Activated naive CD4-positive, alpha-beta T cell treated with anti-CD3 and anti-CD28 coated beads for 36 hours (primary cell): ENCODE results near the gene BMX. TPM values are rescaled to one million over a fixed set of nuclear protein-coding genes. Genes with fewer than 3 reads are reported as not detected.

Source experiments
- CTCF ChIA-PET: fragments of 350-600 bp; sonication (Branson Sonifier 250); formaldehyde crosslinking; loops from one replicate; lab custom pipeline; 2021; ENCODE audit warnings: antibody characterized with exemption; lab: Charles Lee
- DNase-seq: peaks from one replicate; pipeline ENCODE4 v3.0.0-alpha.2; 2020
- H3K27ac Mint-ChIP-seq: one replicate; pipeline ENCODE4 v1.8.0; 2021; ENCODE audit warnings: mild to moderate bottlenecking, mixed read lengths
- H3K27me3 Mint-ChIP-seq: one replicate; pipeline ENCODE4 v1.8.0; 2021; ENCODE audit warnings: low read depth, mixed read lengths
- H3K36me3 Mint-ChIP-seq: one replicate; pipeline ENCODE4 v1.8.0; 2021; ENCODE audit warnings: low read depth, mixed read lengths
- H3K4me1 Mint-ChIP-seq: one replicate; pipeline ENCODE4 v1.8.0; 2021; ENCODE audit warnings: low read depth, mixed read lengths
- H3K4me3 Mint-ChIP-seq: one replicate; pipeline ENCODE4 v1.8.0; 2021; ENCODE audit warnings: mild to moderate bottlenecking, moderate library complexity, mixed read lengths
- H3K9me3 Mint-ChIP-seq: one replicate; pipeline ENCODE4 v1.8.0; 2021; ENCODE audit warnings: mixed read lengths
- intact Hi-C: fragments of 100-400 bp; cut with micrococcal nuclease; formaldehyde crosslinking; loops from one replicate; pipeline ENCODE4 v1.15.1; 2023
- total RNA-seq, 2 experiments: library from RNA; stranded (reverse); gene quantifications; one replicate each; pipeline ENCODE4 v1.2.3, GENCODE V29; 2021

Gene BMX
- total RNA-seq, 2 experiments from 2014 or later, result not detected

DNA sequence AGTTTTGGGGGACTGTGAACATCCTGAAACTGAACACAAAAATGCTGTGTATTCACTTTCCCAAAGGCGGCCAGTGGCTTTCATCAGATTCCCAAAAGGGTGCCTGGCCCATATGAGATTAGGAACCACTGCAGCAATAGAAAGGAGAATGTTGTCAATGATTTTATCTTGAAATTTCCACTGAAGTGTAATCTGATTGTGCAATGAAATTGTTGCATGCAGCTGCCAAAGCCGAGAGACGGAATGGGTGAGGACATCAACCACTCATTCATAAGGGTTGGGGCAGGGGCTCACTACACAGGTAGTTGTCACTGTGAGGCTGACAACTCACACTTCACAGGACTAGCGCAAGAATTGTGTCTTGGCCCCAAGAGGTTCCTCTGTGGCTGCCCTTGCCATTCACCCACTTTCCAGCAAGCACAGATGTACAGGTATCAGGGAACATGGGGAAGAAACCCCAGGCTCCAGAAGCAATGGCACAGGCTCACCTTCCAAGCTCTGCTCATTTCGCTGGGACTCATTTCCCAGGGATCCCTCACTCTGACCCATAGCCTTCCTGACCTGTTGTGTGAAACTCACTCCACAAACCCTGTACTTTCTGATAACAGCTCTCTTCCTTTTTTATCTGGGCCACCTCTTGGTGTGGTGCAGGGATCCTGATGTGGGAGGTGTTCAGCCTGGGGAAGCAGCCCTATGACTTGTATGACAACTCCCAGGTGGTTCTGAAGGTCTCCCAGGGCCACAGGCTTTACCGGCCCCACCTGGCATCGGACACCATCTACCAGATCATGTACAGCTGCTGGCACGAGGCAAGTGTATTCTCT, 48.8 kb downstream of the BMX start:
- Mint-ChIP-seq H3K27ac (no peak overlapping the region), H3K27me3 (peaks cover 4% of the 10 kb centered on the region), H3K36me3 (no peaks in the 10 kb centered on the region), H3K4me3 (no peak overlapping the region), H3K9me3 (no peaks in the 10 kb centered on the region), H3K4me1 (no peaks in the 10 kb centered on the region)
- DNase-seq, result no peak
- intact Hi-C loops, result no loop called here
- CTCF ChIA-PET, result no interaction called here

DNA sequence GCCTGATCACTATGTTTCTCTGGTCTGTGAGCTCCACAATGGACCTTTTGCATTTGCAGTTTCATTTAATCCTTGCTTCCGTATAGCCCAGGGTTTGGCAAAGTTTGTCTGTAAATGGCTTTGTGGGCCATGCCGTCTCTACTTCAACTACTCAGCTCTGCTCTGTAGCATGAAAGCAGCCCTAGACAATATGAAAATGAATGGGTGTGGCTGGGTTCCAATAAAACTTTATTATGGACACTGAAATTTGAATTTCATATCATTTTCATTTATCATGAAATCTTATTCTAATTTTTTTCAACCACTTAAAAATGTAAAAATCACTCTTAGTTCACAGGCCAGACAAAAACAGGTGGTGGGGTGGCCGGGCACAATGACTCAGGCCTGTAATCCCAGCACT, 58.6 kb downstream of the BMX start:
- no peak for DNase-seq
- CTCF ChIA-PET, result interaction anchor here (0.7 kb wide), 1 partner anchor 14 kb away, joined by 3 read pairs; no protein-coding TSS in a partner anchor
- H3K9me3 Mint-ChIP-seq, result no peaks in the 10 kb centered on the region
- no peaks in the 10 kb centered on the region for H3K36me3 Mint-ChIP-seq
- no peaks in the 10 kb centered on the region for H3K4me1 Mint-ChIP-seq
- no peaks in the 10 kb centered on the region for H3K27me3 Mint-ChIP-seq
- intact Hi-C loops, result no loop called here
- no peak overlapping the region for H3K4me3 Mint-ChIP-seq
- no peak overlapping the region for H3K27ac Mint-ChIP-seq

DNA sequence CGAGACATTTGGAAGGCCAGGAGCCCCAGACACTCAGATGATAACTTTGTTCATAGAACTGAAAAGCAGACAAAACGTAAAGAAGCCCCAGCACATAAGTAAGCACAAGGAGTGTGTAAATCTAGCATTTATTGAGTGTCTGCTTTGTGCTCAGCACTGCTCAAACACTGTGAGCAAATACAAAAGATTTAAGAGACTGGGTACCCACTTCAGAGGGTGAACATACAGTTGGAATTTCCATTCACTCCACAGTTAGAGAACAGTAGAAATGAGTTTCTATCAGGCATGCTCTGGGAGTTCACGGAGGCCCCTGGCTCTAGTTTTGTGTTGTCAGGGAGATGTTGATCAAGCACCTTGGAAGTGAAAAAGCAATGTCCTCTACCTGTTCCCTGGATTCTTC, 60.3 kb downstream of the BMX start:
- Mint-ChIP-seq H3K4me3 (no peak overlapping the region), H3K27me3 (no peaks in the 10 kb centered on the region), H3K4me1 (no peaks in the 10 kb centered on the region), H3K9me3 (no peaks in the 10 kb centered on the region), H3K36me3 (no peaks in the 10 kb centered on the region), H3K27ac (no peak overlapping the region)
- intact Hi-C loops, result no loop called here
- CTCF ChIA-PET, result no interaction called here
- DNase-seq, result no peak

DNA sequence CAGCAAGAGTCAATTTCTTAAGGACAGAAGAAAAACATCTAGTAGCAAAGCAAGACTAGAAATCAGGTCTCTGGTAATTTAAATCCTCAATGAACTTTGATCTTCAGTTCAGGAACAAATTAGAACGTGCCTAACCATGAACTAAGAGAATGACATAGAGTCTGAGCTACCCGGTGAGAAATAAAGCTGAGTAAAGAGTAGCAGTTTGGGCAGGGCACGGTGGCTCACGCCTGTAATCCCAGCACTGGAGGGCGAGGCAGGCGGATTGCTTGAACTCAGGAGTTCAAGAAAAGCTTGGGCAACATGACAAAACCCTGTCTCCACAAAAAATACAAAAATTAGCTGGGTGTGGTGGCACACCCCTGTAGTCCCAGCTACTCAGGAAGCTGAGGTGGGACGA, 62.4 kb downstream of the BMX start:
- H3K9me3 Mint-ChIP-seq, result no peaks in the 10 kb centered on the region
- intact Hi-C loops, result no loop called here
- peaks cover 4% of the 10 kb centered on the region for H3K27me3 Mint-ChIP-seq
- no peak overlapping the region for H3K4me3 Mint-ChIP-seq
- H3K36me3 Mint-ChIP-seq, result no peaks in the 10 kb centered on the region
- no peaks in the 10 kb centered on the region for H3K4me1 Mint-ChIP-seq
- H3K27ac Mint-ChIP-seq, result no peak overlapping the region
- CTCF ChIA-PET, result interaction anchor here (0.7 kb wide), 1 partner anchor 218 kb away, joined by 4 read pairs; no protein-coding TSS in a partner anchor
- DNase-seq, result no peak

DNA sequence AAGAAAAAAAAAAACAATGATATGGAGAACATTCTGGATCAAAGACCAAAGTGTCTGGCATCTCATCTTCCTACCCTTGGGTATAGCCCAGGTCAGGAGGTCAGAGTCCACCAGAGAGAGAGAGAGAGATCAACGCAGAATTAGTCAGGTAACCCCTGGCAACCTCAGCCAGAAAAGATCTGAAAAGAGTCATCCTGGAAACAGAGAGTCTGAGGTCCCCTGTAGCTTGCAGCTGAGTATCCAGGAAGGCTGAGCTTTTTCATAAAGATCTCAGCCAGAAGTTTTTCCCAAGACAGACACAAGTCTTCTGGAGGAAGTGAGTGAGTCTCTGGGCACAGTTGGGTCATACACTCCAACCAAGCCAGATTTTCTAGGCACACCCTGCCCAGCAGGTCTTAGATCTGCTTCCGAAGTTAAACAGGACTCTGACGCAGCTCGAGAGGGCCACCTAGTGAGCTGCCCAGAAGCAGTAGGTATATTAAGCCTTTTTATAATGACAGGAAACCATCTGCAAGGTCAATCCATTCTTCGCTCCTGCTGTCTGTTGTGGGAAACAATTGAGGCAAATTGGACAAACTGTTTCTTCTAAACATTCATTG, 64.5 kb downstream of the BMX start:
- Mint-ChIP-seq H3K4me3 (no peak overlapping the region), H3K9me3 (no peaks in the 10 kb centered on the region), H3K4me1 (no peaks in the 10 kb centered on the region), H3K27me3 (peaks cover 4% of the 10 kb centered on the region), H3K36me3 (no peaks in the 10 kb centered on the region), H3K27ac (no peak overlapping the region)
- peak; percentile 46 for DNase-seq
- intact Hi-C loops, result loop anchor here (1.0 kb wide), 4 partner anchors 67 to 216 kb away; partner anchors contain the start of gene PIR
- CTCF ChIA-PET, result interaction anchor here (0.8 to 1.0 kb wide), 2 partner anchors 64 to 67 kb away, joined by 3 to 5 read pairs; partner anchors contain the start of gene BMX

DNA sequence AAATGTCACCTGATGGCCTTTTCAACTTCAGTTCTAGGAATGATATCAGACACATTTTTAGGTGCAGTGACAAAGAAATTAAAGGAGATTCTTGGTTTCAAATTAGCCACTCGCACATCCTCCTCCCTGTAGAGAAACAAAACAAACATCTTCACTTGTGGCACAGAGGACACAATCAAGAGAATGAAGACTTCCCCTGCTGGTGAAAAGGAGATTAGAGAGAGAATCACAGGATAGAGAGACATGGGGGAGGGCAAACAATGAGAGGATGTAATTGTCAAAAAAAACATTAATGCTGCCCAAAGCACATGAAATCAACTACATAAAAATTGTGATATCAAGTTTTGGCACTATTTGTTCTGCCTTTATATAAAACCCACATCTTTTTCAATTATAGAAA, 65.6 kb downstream of the BMX start:
- H3K27me3 Mint-ChIP-seq, result peaks cover 4% of the 10 kb centered on the region
- H3K36me3 Mint-ChIP-seq, result no peaks in the 10 kb centered on the region
- no peak overlapping the region for H3K27ac Mint-ChIP-seq
- CTCF ChIA-PET, result no interaction called here
- no peaks in the 10 kb centered on the region for H3K4me1 Mint-ChIP-seq
- DNase-seq, result no peak
- intact Hi-C loops, result no loop called here
- H3K4me3 Mint-ChIP-seq, result no peak overlapping the region
- no peaks in the 10 kb centered on the region for H3K9me3 Mint-ChIP-seq

DNA sequence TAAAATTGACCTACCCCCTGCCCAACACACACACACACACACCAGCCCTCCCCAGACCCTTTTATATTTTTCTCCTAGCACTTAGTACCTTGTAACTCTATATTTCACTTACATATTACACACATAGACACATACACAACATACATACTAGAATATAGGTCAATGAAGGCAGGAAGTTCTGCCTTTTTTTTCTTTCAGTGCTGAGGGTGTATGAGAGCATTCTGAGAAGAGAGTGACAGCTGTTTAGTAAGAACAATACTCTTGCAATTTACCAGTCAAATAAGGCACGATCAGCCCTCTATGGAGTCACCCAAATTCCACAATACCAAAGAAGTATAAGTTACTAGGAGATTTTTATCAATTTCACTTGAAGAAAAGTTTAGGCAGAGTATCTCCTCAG, 66.7 kb downstream of the BMX start:
- no peak overlapping the region for H3K4me3 Mint-ChIP-seq
- H3K9me3 Mint-ChIP-seq, result no peaks in the 10 kb centered on the region
- intact Hi-C loops, result no loop called here
- no peak overlapping the region for H3K27ac Mint-ChIP-seq
- CTCF ChIA-PET, result interaction anchor here (1.7 kb wide), 1 partner anchor 96 kb away, joined by 4 read pairs; no protein-coding TSS in a partner anchor
- H3K4me1 Mint-ChIP-seq, result no peaks in the 10 kb centered on the region
- H3K36me3 Mint-ChIP-seq, result no peaks in the 10 kb centered on the region
- DNase-seq, result no peak
- peaks cover 4% of the 10 kb centered on the region for H3K27me3 Mint-ChIP-seq

DNA sequence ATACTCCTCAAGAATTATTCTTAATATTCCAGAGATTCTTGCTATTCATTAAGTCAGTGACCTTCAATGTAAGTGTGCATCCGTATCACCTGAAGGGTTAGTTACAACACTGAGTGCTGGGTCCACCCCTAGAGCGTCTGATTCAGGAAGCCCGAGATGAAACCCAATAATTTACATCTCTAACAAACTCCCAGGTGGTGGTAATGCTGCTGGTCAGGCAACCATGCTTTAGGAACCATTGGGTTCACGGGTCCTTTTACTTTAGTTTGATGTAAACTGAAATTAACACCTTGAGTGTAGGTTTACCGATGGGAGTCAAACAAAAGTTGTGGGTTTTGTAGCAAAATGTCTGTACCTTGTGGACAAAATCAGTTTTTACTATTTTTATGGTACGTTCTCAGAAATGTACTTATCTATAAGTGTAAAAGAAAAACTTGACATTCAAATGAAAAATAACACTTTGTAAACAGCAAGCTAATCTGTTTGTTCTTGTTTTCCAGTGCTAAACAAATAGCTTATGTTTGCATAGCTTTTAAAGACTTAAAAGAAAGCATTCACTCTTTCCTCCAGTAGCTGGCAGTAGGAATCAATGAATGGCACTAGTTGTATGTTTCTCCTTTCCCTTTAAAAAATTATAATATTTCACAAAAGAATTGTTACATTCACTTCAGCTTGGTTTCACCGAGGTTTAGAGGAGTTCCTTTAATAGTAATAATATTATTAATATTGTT, 67.4 kb downstream of the BMX start:
- no peaks in the 10 kb centered on the region for H3K9me3 Mint-ChIP-seq
- no peak overlapping the region for H3K4me3 Mint-ChIP-seq
- no peak for DNase-seq
- no peak overlapping the region for H3K27ac Mint-ChIP-seq
- intact Hi-C loops, result loop anchor here (2.0 kb wide), 1 partner anchor 77 kb away; no protein-coding TSS in a partner anchor
- H3K27me3 Mint-ChIP-seq, result peaks cover 4% of the 10 kb centered on the region
- CTCF ChIA-PET, result interaction anchor here (1.7 kb wide), 1 partner anchor 97 kb away, joined by 4 read pairs; no protein-coding TSS in a partner anchor
- no peaks in the 10 kb centered on the region for H3K4me1 Mint-ChIP-seq
- H3K36me3 Mint-ChIP-seq, result no peaks in the 10 kb centered on the region

DNA sequence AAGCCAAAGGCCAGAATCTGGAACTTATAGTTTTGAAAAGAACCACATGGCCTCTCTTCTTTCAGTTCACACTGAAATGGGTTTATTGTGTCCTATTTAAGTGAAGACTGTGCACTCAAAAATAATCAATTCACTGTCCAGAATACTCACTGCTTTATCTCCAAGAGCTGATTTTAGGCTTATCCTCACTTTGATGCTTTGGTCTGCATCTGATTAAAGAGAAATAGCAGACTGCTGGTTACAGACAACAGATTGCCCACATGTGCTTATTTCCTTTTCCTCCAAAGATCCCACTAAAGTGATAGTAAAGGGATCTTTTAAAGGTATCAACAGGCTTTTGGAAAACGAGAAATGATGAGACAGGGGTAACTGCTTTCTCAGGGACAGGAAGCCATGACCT, 69.5 kb downstream of the BMX start:
- Mint-ChIP-seq H3K4me3 (no peak overlapping the region), H3K36me3 (no peaks in the 10 kb centered on the region), H3K4me1 (no peaks in the 10 kb centered on the region), H3K27ac (no peak overlapping the region), H3K9me3 (no peaks in the 10 kb centered on the region), H3K27me3 (peaks cover 7% of the 10 kb centered on the region)
- CTCF ChIA-PET, result interaction anchor here (1.5 kb wide), 1 partner anchor 99 kb away, joined by 4 read pairs; no protein-coding TSS in a partner anchor
- intact Hi-C loops, result no loop called here
- DNase-seq, result no peak

DNA sequence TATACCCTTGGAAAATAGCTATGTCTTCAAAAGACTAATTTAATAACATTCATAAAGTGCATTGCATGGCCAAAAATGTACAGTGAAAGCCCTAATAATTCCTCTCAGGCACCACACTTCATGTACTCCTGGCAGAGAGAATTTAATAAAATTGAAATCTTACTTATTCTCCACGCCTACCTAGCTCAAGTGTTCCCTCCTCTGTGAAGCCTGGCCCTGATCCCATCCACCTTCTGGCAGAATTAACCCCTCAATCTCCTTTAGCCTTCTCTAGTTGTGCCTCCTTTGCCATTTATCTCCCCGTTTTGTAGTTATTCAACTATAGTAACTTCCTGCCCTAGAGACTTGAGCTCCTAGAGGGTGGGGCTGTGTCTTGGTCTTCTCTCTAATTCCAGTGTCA, 73.4 kb downstream of the BMX start:
- Mint-ChIP-seq H3K27me3 (peaks cover 5% of the 10 kb centered on the region), H3K4me3 (no peak overlapping the region), H3K27ac (no peak overlapping the region), H3K9me3 (no peaks in the 10 kb centered on the region), H3K36me3 (no peaks in the 10 kb centered on the region), H3K4me1 (no peaks in the 10 kb centered on the region)
- CTCF ChIA-PET, result no interaction called here
- no peak for DNase-seq
- intact Hi-C loops, result no loop called here

DNA sequence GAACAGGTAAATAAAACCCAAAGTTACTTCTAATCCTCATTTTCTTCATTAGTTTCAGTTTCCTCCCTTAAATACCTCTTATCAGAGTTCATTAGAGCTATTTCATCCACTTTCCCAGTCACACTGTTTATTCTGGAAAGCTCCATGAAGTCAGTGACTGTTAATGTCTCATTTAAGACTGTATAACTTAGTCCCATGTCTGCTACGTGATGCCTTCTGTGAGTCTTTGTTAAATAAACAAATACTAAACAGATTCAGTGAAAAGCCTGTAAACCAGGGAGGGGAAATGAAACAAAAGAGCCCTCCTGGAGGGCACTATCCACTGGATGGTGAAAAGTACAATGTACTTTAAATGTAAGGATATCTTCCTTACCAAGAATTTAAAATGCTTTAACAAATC, 75.4 kb downstream of the BMX start:
- H3K4me3 Mint-ChIP-seq, result no peak overlapping the region
- no peak overlapping the region for H3K27ac Mint-ChIP-seq
- no peak for DNase-seq
- intact Hi-C loops, result no loop called here
- H3K4me1 Mint-ChIP-seq, result no peaks in the 10 kb centered on the region
- no peaks in the 10 kb centered on the region for H3K9me3 Mint-ChIP-seq
- H3K36me3 Mint-ChIP-seq, result no peaks in the 10 kb centered on the region
- CTCF ChIA-PET, result no interaction called here
- peaks cover 5% of the 10 kb centered on the region for H3K27me3 Mint-ChIP-seq
